Stimulated activated naive CD8-positive, alpha-beta T cell treated with anti-CD3 and anti-CD28 coated beads, Interleukin-15, Interleukin-2, amounts not matched to agents 100 ng/mL and 50 ng/mL, for 24 hours (primary cell): ENCODE results near the gene UBE2E1.

ENCODE experiments used
- H3K27ac Mint-ChIP-seq: one replicate; pipeline ENCODE4 v1.8.0; 2021; ENCODE audit warnings: mild to moderate bottlenecking, mixed read lengths
- H3K27me3 Mint-ChIP-seq: one replicate; pipeline ENCODE4 v1.8.0; 2021; ENCODE audit warnings: mixed read lengths
- H3K36me3 Mint-ChIP-seq: one replicate; pipeline ENCODE4 v1.8.0; 2021; ENCODE audit warnings: low read depth, mixed read lengths
- H3K4me1 Mint-ChIP-seq: one replicate; pipeline ENCODE4 v1.8.0; 2021; ENCODE audit warnings: low read depth, mixed read lengths
- H3K4me3 Mint-ChIP-seq: one replicate; pipeline ENCODE4 v1.8.0; 2021; ENCODE audit warnings: mild to moderate bottlenecking, mixed read lengths
- H3K9me3 Mint-ChIP-seq: one replicate; pipeline ENCODE4 v1.8.0; 2021; ENCODE audit warnings: mixed read lengths

UBE2E1 gene

GRCh38 chr3:23821858-23822257, 16.1 kb downstream of the UBE2E1 start:
- peaks cover 74% of the 10 kb centered on the region for H3K4me1 Mint-ChIP-seq
- peaks cover 27% of the 10 kb centered on the region for H3K36me3 Mint-ChIP-seq
- no peak overlapping the region for H3K4me3 Mint-ChIP-seq
- no peak overlapping the region for H3K27ac Mint-ChIP-seq
- H3K27me3 Mint-ChIP-seq = no peaks in the 10 kb centered on the region
- H3K9me3 Mint-ChIP-seq = no peaks in the 10 kb centered on the region

DNA sequence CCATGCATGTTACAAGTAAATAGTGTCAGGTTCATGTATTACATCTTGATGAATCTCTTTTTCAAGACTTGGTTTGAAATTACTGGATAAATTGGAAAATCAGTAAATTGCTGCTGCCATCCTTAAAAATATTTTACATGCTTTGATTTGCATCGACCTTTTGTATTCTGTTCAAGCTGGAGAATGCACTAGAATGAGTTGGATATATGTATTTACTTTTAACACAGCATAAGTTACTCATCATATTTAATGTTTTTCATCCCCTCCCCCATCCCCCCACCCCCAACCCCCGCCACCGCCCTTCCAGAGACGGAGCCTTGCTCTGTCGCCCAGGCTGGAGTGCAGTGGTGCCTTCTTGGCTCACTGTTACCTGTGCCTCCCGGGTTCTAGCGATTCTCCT, 16.8 kb downstream of the UBE2E1 start:
- H3K36me3 Mint-ChIP-seq = peaks cover 27% of the 10 kb centered on the region

GRCh38 chr3:23823620-23824019, 17.9 kb downstream of the UBE2E1 start:
- Mint-ChIP-seq H3K36me3 (peaks cover 18% of the 10 kb centered on the region), H3K9me3 (no peaks in the 10 kb centered on the region), H3K27me3 (no peaks in the 10 kb centered on the region), H3K4me1 (peaks cover 71% of the 10 kb centered on the region), H3K27ac (no peak overlapping the region), H3K4me3 (no peak overlapping the region)

More for the DNA sequence above, 16.8 kb downstream of the UBE2E1 start:
- peaks cover 76% of the 10 kb centered on the region for H3K4me1 Mint-ChIP-seq
- no peaks in the 10 kb centered on the region for H3K27me3 Mint-ChIP-seq
- no peak overlapping the region for H3K27ac Mint-ChIP-seq
- H3K9me3 Mint-ChIP-seq = no peaks in the 10 kb centered on the region
- H3K4me3 Mint-ChIP-seq = no peak overlapping the region

GRCh38 chr3:23824699-23825444, 19.1 kb downstream of the UBE2E1 start:
- peaks cover 70% of the 10 kb centered on the region for H3K4me1 Mint-ChIP-seq
- no peak overlapping the region for H3K4me3 Mint-ChIP-seq
- H3K36me3 Mint-ChIP-seq = peaks cover 17% of the 10 kb centered on the region
- no peaks in the 10 kb centered on the region for H3K9me3 Mint-ChIP-seq
- H3K27me3 Mint-ChIP-seq = no peaks in the 10 kb centered on the region
- H3K27ac Mint-ChIP-seq = no peak overlapping the region

GRCh38 chr3:23825802-23826201, 20.0 kb downstream of the UBE2E1 start:
- Mint-ChIP-seq H3K36me3 (peaks cover 15% of the 10 kb centered on the region), H3K4me3 (no peak overlapping the region), H3K27ac (no peak overlapping the region), H3K4me1 (peaks cover 70% of the 10 kb centered on the region), H3K9me3 (no peaks in the 10 kb centered on the region), H3K27me3 (no peaks in the 10 kb centered on the region)

DNA sequence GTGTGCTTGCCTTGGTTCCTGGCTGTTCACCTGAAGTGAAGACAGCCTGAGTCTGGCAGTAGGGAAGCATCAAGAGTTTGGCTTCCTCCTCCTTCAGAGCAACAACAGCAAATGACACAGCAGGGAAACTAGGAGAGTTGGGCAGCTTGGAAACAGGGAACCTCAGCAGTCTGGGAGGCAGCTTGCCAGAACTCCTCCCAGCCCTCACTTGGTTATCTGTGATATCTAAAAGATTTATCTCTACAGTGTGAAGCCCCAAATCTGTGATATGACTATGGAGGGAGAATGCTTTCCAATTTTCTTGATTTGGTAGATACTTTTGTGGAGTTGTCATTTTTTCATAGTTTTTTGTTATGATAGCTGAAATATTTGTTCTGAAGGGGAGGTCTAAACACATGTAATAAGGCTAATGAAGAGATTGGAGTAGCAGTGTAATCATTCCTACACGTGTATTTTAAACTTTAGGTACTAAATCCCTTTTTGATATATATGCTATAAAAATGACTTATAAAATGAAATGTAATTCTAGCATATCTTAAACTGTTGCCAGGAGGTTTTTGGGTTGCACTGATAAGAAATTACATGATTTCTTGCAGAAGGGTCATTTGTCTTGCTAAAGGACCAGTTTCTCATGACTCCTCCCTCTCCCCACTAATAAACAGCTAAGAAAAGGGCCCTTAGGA, 20.8 kb downstream of the UBE2E1 start:
- Mint-ChIP-seq H3K36me3 (peaks cover 13% of the 10 kb centered on the region), H3K27me3 (no peaks in the 10 kb centered on the region), H3K4me1 (peaks cover 69% of the 10 kb centered on the region), H3K27ac (no peak overlapping the region), H3K9me3 (no peaks in the 10 kb centered on the region), H3K4me3 (no peak overlapping the region)

GRCh38 chr3:23829242-23829934, 23.6 kb downstream of the UBE2E1 start:
- Mint-ChIP-seq H3K4me3 (no peak overlapping the region), H3K9me3 (no peaks in the 10 kb centered on the region), H3K27ac (no peak overlapping the region), H3K27me3 (no peaks in the 10 kb centered on the region), H3K36me3 (peaks cover 7% of the 10 kb centered on the region), H3K4me1 (peaks cover 67% of the 10 kb centered on the region)

DNA sequence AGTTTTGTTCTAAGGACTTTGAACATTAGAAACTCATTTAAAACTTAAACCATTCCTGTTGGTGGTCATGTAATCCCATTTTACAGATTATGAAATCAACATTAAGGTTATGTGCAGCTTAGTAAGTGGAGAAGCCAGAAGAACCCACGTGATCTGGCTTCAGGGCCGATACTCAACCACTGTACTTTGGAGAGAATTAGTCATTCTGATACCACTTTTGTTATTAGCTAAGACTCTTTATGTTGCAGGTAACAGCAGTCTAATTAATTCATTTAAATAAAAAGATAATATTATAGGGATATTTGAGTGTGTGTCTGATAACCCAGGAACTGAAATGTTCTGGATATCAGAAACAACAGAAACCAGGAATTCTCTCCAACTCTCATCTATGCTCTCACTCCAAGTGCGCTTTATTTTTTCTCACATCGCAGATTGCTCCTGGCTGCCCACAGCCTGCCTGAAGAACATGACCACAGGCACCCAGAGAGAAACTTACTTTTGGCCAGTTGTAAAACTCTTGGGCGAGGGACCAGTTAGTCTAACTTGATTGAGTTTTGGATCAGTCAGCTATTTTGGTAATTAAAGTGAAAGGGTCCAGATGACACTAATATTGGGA, 25.2 kb downstream of the UBE2E1 start:
- Mint-ChIP-seq H3K27me3 (no peaks in the 10 kb centered on the region), H3K36me3 (no peaks in the 10 kb centered on the region), H3K4me3 (no peak overlapping the region), H3K4me1 (peaks cover 63% of the 10 kb centered on the region), H3K27ac (peak overlapping the region; percentile 57), H3K9me3 (no peaks in the 10 kb centered on the region)

DNA sequence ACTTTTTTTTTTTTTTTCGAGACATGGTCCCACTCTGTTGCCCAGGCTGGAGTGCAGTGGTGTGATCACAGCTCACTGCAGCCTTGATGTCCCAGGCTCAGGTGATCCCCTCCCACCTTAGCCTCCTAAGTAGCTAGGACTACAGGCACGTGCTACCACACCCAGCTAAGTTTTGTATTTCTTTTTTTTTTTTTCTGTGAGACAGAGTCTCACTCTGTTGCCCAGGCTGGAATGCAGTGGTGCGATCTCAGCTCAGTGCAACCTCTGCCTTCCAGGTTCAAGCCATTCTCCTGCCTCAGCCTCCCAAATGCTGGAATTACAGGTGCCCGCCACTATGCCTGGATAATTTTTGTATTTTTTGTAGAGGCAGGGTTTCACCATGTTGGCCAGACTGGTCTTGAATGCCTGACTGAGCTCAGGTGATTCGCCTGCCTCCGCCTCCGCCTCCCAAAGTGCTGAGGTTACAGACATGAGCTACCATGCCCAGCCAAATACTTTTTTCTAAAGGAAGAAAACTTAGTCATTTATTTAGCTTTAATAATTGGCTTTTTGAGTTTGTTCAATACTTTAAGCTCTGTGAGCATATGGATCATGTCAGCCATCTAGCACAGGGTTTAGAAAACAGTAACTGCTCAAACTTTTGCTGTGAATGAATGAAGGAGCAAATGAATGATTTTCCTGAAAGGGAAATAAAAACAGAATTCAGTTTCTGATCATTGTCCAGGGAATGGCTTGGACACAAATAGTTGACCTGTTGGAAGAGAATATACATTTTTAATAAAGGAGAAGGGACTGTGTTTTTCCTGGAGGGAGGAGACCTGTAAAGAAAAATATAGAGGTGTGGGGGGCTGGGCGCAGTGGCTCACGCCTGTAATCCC, 26.0 kb downstream of the UBE2E1 start:
- H3K9me3 Mint-ChIP-seq = no peaks in the 10 kb centered on the region
- no peaks in the 10 kb centered on the region for H3K36me3 Mint-ChIP-seq
- peaks cover 62% of the 10 kb centered on the region for H3K4me1 Mint-ChIP-seq
- H3K27ac Mint-ChIP-seq = peak overlapping the region; percentile 57
- no peak overlapping the region for H3K4me3 Mint-ChIP-seq
- H3K27me3 Mint-ChIP-seq = no peaks in the 10 kb centered on the region

DNA sequence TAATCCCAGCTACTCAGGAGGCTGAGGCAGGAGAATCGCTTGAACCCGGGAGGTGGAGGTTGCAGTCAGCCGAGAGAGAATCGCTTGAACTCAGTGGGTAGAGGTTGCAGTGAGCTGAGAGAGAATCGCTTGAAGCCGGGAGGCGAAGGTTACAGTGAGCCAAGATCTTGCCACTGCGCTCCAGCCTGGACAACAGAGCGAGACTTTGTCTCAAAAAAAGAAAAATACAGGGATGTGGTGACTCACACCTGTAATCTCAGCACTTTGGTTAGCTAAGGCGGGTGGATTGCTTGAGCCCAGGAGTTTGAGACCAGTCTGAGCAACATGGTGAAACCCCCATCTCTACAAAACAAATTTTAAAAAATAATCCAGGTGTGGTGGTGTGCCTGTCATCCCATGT, 26.8 kb downstream of the UBE2E1 start:
- Mint-ChIP-seq H3K4me3 (no peak overlapping the region), H3K36me3 (no peaks in the 10 kb centered on the region), H3K27me3 (no peaks in the 10 kb centered on the region), H3K9me3 (no peaks in the 10 kb centered on the region), H3K27ac (no peak overlapping the region), H3K4me1 (peaks cover 65% of the 10 kb centered on the region)

DNA sequence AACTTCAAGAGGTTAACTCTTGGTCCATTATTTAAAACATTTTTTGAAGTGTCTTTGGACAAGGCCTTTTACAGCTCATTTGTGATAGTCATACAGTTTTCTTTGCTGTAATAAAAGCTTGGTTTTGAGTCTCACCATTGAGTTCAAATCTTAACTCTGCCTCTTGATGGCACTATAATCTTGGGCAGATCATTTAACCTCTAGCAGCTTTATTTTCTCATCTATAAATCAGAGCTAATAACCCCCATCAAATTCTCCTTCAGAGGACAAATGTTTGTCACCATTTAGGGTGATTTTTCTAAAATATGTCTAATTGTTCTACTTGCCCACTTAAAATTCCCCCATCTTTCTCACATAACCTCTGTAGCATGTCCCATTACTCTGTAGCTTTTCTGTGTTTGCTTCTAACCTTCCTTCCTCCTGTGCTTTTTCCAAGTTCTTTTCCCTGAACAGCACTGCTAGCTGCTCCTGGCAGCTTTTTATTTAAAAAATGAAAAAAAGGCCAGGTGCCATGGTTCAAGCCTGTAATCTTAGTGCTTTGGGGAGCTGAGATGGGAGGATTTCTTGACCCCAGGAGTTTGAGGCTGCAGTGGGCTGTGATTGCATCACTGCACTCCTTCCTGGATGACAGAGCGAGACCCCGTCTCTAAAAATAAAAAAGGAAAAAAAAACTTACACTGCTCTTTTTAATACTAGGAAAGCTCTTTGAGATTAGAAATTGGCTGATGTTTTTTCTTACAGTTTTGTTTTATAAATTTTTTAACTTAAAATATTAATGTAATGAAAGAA, 28.5 kb downstream of the UBE2E1 start:
- Mint-ChIP-seq H3K4me1 (peaks cover 64% of the 10 kb centered on the region), H3K27ac (no peak overlapping the region), H3K27me3 (no peaks in the 10 kb centered on the region), H3K4me3 (no peak overlapping the region), H3K36me3 (no peaks in the 10 kb centered on the region), H3K9me3 (no peaks in the 10 kb centered on the region)

GRCh38 chr3:23835087-23835486, 29.3 kb downstream of the UBE2E1 start:
- Mint-ChIP-seq H3K36me3 (no peaks in the 10 kb centered on the region), H3K27me3 (no peaks in the 10 kb centered on the region), H3K27ac (peak overlapping the region; percentile 14), H3K9me3 (no peaks in the 10 kb centered on the region), H3K4me1 (peaks cover 63% of the 10 kb centered on the region), H3K4me3 (no peak overlapping the region)

GRCh38 chr3:23835802-23836201, 30.0 kb downstream of the UBE2E1 start:
- peaks cover 62% of the 10 kb centered on the region for H3K4me1 Mint-ChIP-seq

More at GRCh38 chr3:23835802-23836201, 30.0 kb downstream of the UBE2E1 start:
- H3K36me3 Mint-ChIP-seq = no peaks in the 10 kb centered on the region
- no peak overlapping the region for H3K4me3 Mint-ChIP-seq
- no peaks in the 10 kb centered on the region for H3K9me3 Mint-ChIP-seq
- no peak overlapping the region for H3K27ac Mint-ChIP-seq
- no peaks in the 10 kb centered on the region for H3K27me3 Mint-ChIP-seq
